Measurements from ENCODE around the gene ZNF296. TPM values are rescaled to one million over a fixed set of nuclear protein-coding genes. Genes with fewer than 3 reads are reported as not detected.

The ZNF296 gene
- polyA plus RNA-seq, 1 donor (not counting 4 experiments of a cell fraction or from before 2014, with no cell fraction given), result 0.25 TPM

DNA sequence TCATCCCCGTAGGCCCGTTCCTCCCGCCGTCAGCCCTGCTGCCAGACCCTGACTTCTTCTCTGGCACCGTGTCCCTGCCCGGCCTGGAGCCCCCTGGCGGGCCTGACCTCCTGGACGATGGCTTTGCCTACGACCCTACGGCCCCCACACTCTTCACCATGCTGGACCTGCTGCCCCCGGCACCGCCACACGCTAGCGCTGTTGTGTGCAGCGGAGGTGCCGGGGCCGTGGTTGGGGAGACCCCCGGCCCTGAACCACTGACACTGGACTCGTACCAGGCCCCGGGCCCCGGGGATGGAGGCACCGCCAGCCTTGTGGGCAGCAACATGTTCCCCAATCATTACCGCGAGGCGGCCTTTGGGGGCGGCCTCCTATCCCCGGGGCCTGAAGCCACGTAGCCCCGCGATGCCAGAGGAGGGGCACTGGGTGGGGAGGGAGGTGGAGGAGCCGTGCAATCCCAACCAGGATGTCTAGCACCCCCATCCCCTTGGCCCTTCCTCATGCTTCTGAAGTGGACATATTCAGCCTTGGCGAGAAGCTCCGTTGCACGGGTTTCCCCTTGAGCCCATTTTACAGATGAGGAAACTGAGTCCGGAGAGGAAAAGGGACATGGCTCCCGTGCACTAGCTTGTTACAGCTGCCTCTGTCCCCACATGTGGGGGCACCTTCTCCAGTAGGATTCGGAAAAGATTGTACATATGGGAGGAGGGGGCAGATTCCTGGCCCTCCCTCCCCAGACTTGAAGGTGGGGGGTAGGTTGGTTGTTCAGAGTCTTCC, 38.7 kb downstream of the ZNF296 start:
- no peak overlapping the region for H3K9ac ChIP-seq (ENCODE audit: control insufficient read depth, extremely low read depth, insufficient read depth, low read length)
- no peak for FAIRE-seq
- TF ChIP-seq, protein P1, sequence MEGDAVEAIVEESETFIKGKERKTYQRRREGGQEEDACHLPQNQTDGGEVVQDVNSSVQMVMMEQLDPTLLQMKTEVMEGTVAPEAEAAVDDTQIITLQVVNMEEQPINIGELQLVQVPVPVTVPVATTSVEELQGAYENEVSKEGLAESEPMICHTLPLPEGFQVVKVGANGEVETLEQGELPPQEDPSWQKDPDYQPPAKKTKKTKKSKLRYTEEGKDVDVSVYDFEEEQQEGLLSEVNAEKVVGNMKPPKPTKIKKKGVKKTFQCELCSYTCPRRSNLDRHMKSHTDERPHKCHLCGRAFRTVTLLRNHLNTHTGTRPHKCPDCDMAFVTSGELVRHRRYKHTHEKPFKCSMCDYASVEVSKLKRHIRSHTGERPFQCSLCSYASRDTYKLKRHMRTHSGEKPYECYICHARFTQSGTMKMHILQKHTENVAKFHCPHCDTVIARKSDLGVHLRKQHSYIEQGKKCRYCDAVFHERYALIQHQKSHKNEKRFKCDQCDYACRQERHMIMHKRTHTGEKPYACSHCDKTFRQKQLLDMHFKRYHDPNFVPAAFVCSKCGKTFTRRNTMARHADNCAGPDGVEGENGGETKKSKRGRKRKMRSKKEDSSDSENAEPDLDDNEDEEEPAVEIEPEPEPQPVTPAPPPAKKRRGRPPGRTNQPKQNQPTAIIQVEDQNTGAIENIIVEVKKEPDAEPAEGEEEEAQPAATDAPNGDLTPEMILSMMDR (optimal IDR thresholded peaks at IDR 0.05 in 1 of 3, IDR thresholded peaks at IDR 0.05 in 1 of 3, conservative IDR thresholded peaks at IDR 0.05 in 1 of 3; ENCODE audit: extremely low read depth in 1 of 3, insufficient read depth in 2 of 3, low read length in 3 of 3), result no peak
- no peak for TF ChIP-seq EZH2 (IDR thresholded peaks at IDR 0.05; ENCODE audit: low read length)

DNA sequence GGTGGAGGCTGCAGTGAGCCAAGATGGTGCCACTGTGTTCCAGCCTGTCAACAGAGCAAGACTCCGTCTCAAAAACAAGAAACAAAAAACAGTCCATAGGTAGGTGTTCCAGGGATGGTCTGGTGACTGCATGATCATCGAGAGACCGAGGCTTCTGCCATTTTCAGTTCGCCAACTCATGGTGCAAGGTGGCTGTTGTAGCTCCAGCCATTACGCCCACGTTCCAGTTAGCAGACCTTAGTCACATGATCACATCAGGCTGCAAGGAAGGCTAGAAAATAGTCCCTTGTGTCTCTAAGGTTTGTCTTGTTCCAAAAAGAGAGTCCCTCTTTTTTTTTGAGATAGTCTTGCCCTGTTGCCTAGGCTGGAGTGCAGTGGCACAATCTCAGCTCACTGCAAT, 40.5 kb downstream of the ZNF296 start:
- Histone ChIP-seq H3K27ac (ENCODE audit: control insufficient read depth, insufficient read depth, low read length) (no peak overlapping the region), H3K4me3 (ENCODE audit: control insufficient read depth in 2 of 3, extremely low read depth in 1 of 3, insufficient read depth in 2 of 3, low read depth in 1 of 3, low read length in 3 of 3) (no peak overlapping the region), H3K4me2 (ENCODE audit: control insufficient read depth, extremely low read depth, insufficient read depth, low read depth, low read length) (no peak overlapping the region), H4K20me1 (ENCODE audit: control insufficient read depth, extremely low read depth, insufficient read depth, low read length) (peaks cover 9% of the 10 kb centered on the region), H3K4me1 (ENCODE audit: control insufficient read depth, extremely low read depth, insufficient read depth, low read length) (peaks cover 7% of the 10 kb centered on the region), H2AFZ (ENCODE audit: control insufficient read depth, low read length) (no peak overlapping the region), H3K9me3 (ENCODE audit: control insufficient read depth, low read depth, low read length) (no peaks in the 10 kb centered on the region), H3K27me3 (ENCODE audit: control insufficient read depth, extremely low read depth, insufficient read depth, low read length) (no peaks in the 10 kb centered on the region), H3K79me2 (ENCODE audit: control insufficient read depth, insufficient read depth, low read length) (peaks cover 15% of the 10 kb centered on the region), H3K9me1 (ENCODE audit: control insufficient read depth, extremely low read depth, insufficient read depth, low read length) (no peaks in the 10 kb centered on the region), H3K36me3 (ENCODE audit: control insufficient read depth in 2 of 2, extremely low read depth in 1 of 2, insufficient read depth in 2 of 2, low read length in 2 of 2) (peaks cover 8 to 19% of the 10 kb centered on the region in 2 experiments), H3K9ac (ENCODE audit: control insufficient read depth, extremely low read depth, insufficient read depth, low read length) (no peak overlapping the region)
- FAIRE-seq (no peak), DNase-seq (ENCODE audit: low read depth, low spot score) (no peak)
- TF ChIP-seq, protein P1 (optimal IDR thresholded peaks at IDR 0.05 in 1 of 3, IDR thresholded peaks at IDR 0.05 in 1 of 3, conservative IDR thresholded peaks at IDR 0.05 in 1 of 3; ENCODE audit: extremely low read depth in 1 of 3, insufficient read depth in 2 of 3, low read length in 3 of 3), result no peak
- no peak for TF ChIP-seq EZH2 (IDR thresholded peaks at IDR 0.05; ENCODE audit: low read length)
- dilution Hi-C loops (cut with MboI; ENCODE audit: extremely low pct_ligation_motif_present, low sequenced_read_pairs), result no loop called here

More for the DNA sequence above, 38.7 kb downstream of the ZNF296 start:
- H3K36me3 ChIP-seq (ENCODE audit: control insufficient read depth in 2 of 2, extremely low read depth in 1 of 2, insufficient read depth in 2 of 2, low read length in 2 of 2), result peaks cover 17 to 24% of the 10 kb centered on the region in 2 experiments
- H3K27me3 ChIP-seq (ENCODE audit: control insufficient read depth, extremely low read depth, insufficient read depth, low read length), result no peaks in the 10 kb centered on the region
- no peak for DNase-seq (ENCODE audit: low read depth, low spot score)
- dilution Hi-C loops (cut with MboI; ENCODE audit: extremely low pct_ligation_motif_present, low sequenced_read_pairs), result no loop called here
- peaks cover 30% of the 10 kb centered on the region for H3K79me2 ChIP-seq (ENCODE audit: control insufficient read depth, insufficient read depth, low read length)
- peaks cover 9% of the 10 kb centered on the region for H4K20me1 ChIP-seq (ENCODE audit: control insufficient read depth, extremely low read depth, insufficient read depth, low read length)
- no peak overlapping the region for H3K4me3 ChIP-seq (ENCODE audit: control insufficient read depth in 2 of 3, extremely low read depth in 1 of 3, insufficient read depth in 2 of 3, low read depth in 1 of 3, low read length in 3 of 3)
- no peaks in the 10 kb centered on the region for H3K9me3 ChIP-seq (ENCODE audit: control insufficient read depth, low read depth, low read length)
- no peak overlapping the region for H3K27ac ChIP-seq (ENCODE audit: control insufficient read depth, insufficient read depth, low read length)
- no peak overlapping the region for H2AFZ ChIP-seq (ENCODE audit: control insufficient read depth, low read length)
- H3K4me1 ChIP-seq (ENCODE audit: control insufficient read depth, extremely low read depth, insufficient read depth, low read length), result peaks cover 7% of the 10 kb centered on the region
- no peaks in the 10 kb centered on the region for H3K9me1 ChIP-seq (ENCODE audit: control insufficient read depth, extremely low read depth, insufficient read depth, low read length)
- no peak overlapping the region for H3K4me2 ChIP-seq (ENCODE audit: control insufficient read depth, extremely low read depth, insufficient read depth, low read depth, low read length)

Measured in keratinocyte (primary cell).